Activated CD4-positive, alpha-beta T cell treated with anti-CD3 and anti-CD28 coated beads for 36 hours (primary cell): ENCODE data around the gene KIF26B. TPM values are rescaled to one million over a fixed set of nuclear protein-coding genes. Genes with fewer than 3 reads are reported as not detected.

Experiments
- ATAC-seq: fragments of 200-7000 bp; cut with Tn5 transposase; one replicate; pipeline ENCODE4 v1.10.0; 2021; ENCODE audit warnings: mild to moderate bottlenecking, moderate library complexity
- CTCF ChIA-PET: fragments of 350-600 bp; sonication (Branson Sonifier 250); formaldehyde crosslinking; loops from one replicate; lab custom pipeline; 2021; ENCODE audit warnings: antibody characterized with exemption; lab: Charles Lee
- POLR2A ChIA-PET: fragments of 350-600 bp; sonication (Branson Sonifier 250); formaldehyde crosslinking; loops from one replicate; lab custom pipeline; 2021; ENCODE audit warnings: antibody characterized with exemption, inconsistent platforms; lab: Charles Lee
- DNase-seq: peaks from one replicate; pipeline ENCODE4 v3.0.0-alpha.2; 2020
- H3K27ac Mint-ChIP-seq: one replicate; pipeline ENCODE4 v1.8.0; 2021; ENCODE audit warnings: mixed read lengths
- H3K27me3 Mint-ChIP-seq: one replicate; pipeline ENCODE4 v1.8.0; 2021; ENCODE audit warnings: mixed read lengths
- H3K36me3 Mint-ChIP-seq: one replicate; pipeline ENCODE4 v1.8.0; 2021; ENCODE audit warnings: low read depth, mixed read lengths
- H3K4me1 Mint-ChIP-seq: one replicate; pipeline ENCODE4 v1.8.0; 2021; ENCODE audit warnings: mixed read lengths
- H3K4me3 Mint-ChIP-seq: one replicate; pipeline ENCODE4 v1.8.0; 2021; ENCODE audit warnings: mild to moderate bottlenecking, moderate library complexity, mixed read lengths
- H3K9me3 Mint-ChIP-seq: one replicate; pipeline ENCODE4 v1.8.0; 2021; ENCODE audit warnings: low read depth, mixed read lengths
- intact Hi-C, 2 experiments: fragments of 100-400 bp; cut with DNase I in 1 of 2; cut with micrococcal nuclease in 1 of 2; formaldehyde crosslinking; loops; one replicate each; pipeline versions ENCODE4 v1.14.2 to v1.15.1; 2022 to 2024; cut with DNase I, micrococcal nuclease
- total RNA-seq, 2 experiments: library from RNA; stranded (reverse); gene quantifications; one replicate each; pipeline ENCODE4 v1.2.3, GENCODE V29; 2021

Gene KIF26B
- total RNA-seq, 2 experiments from 2014 or later: 0.16 to 0.23 TPM

GRCh38 chr1:245142171-245142798 is 12.5 kb upstream of the KIF26B start:
- POLR2A ChIA-PET: no interaction called here
- ATAC-seq: no peak
- no peaks in the 10 kb centered on the region for H3K36me3 Mint-ChIP-seq

DNA sequence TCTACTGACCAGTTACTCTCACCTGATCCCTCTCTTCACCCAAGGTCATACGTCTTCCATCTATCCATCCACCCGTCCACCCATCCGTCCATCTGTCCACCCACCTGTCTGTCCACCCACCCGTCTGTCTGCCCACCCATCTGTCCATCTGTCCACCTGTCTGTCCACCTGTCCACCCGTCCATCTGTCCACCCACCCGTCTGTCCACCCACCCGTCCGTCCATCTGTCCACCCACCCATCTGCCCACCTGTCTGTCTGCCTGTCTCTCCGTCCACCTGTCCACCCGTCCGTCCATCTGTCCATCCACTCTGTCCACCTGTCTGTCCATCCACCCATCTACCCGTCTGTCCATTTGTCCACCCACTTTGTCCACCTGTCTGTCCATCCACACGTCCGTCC is 11.8 kb upstream of the KIF26B start:
- no peaks in the 10 kb centered on the region for H3K36me3 Mint-ChIP-seq
- intact Hi-C loops: no loop called here
- POLR2A ChIA-PET: no interaction called here
- H3K4me1 Mint-ChIP-seq: no peaks in the 10 kb centered on the region
- H3K27ac Mint-ChIP-seq: no peak overlapping the region
- ATAC-seq (no peak), DNase-seq (no peak)
- no peak overlapping the region for H3K4me3 Mint-ChIP-seq
- H3K9me3 Mint-ChIP-seq: no peaks in the 10 kb centered on the region
- peaks cover 6% of the 10 kb centered on the region for H3K27me3 Mint-ChIP-seq
- CTCF ChIA-PET: no interaction called here

More at GRCh38 chr1:245142171-245142798, 12.5 kb upstream of the KIF26B start:
- CTCF ChIA-PET: interaction anchor here (0.9 to 1.1 kb wide), 2 partner anchors 10 to 14 kb away, joined by 3 read pairs; no protein-coding TSS in a partner anchor
- intact Hi-C loops: no loop called here
- no peak for DNase-seq
- Mint-ChIP-seq H3K4me1 (no peaks in the 10 kb centered on the region), H3K4me3 (no peak overlapping the region), H3K9me3 (no peaks in the 10 kb centered on the region), H3K27me3 (peaks cover 6% of the 10 kb centered on the region), H3K27ac (no peak overlapping the region)

- CTCF ChIA-PET: interaction anchor here (1.0 kb wide), 1 partner anchor 9 kb away, joined by 7 read pairs; no protein-coding TSS in a partner anchor
- ATAC-seq (no peak), DNase-seq (no peak)
- POLR2A ChIA-PET: no interaction called here
- peaks cover 10% of the 10 kb centered on the region for H3K27me3 Mint-ChIP-seq
- no peaks in the 10 kb centered on the region for H3K36me3 Mint-ChIP-seq
- H3K4me1 Mint-ChIP-seq: no peaks in the 10 kb centered on the region
- intact Hi-C loops: no loop called here
- H3K27ac Mint-ChIP-seq: no peak overlapping the region
- H3K4me3 Mint-ChIP-seq: no peak overlapping the region
- H3K9me3 Mint-ChIP-seq: no peaks in the 10 kb centered on the region
Measured at GRCh38 chr1:245143849-245144248, 10.9 kb upstream of the KIF26B start.

DNA sequence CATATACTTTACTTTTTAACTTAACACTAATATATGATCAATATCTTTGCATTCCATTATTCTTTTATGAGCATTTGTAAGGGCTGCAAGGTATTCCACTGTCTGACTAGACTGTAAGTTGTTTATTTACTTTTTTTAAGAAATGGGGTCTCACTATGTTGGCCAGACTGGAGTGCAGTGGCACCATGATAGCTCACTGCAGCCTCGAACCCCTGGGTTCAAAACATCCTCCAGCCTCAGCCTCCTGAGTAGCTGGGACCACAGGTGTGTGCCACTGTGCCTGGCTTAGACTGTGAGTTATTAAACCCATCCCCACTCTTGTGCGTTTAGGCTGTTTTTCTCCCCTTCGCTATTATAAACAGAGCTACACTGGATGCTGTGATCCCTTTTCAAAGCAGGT is 6.7 kb upstream of the KIF26B start:
- CTCF ChIA-PET: interaction anchor here (0.6 kb wide), 1 partner anchor 574 kb away, joined by 3 read pairs; no protein-coding TSS in a partner anchor

GRCh38 chr1:245148861-245149260 is 5.9 kb upstream of the KIF26B start:
- H3K27me3 Mint-ChIP-seq: peaks cover 42% of the 10 kb centered on the region
- H3K36me3 Mint-ChIP-seq: no peaks in the 10 kb centered on the region
- H3K4me1 Mint-ChIP-seq: peaks cover 8% of the 10 kb centered on the region
- intact Hi-C loops: no loop called here
- DNase-seq (no peak), ATAC-seq (no peak)
- H3K27ac Mint-ChIP-seq: no peak overlapping the region
- ChIA-PET POLR2A (no interaction called here), CTCF (no interaction called here)
- H3K4me3 Mint-ChIP-seq: no peak overlapping the region
- no peaks in the 10 kb centered on the region for H3K9me3 Mint-ChIP-seq

More for the DNA sequence above, 6.7 kb upstream of the KIF26B start:
- DNase-seq: no peak
- POLR2A ChIA-PET: no interaction called here
- peaks cover 37% of the 10 kb centered on the region for H3K27me3 Mint-ChIP-seq
- no peaks in the 10 kb centered on the region for H3K36me3 Mint-ChIP-seq
- ATAC-seq: no peak
- peaks cover under 1% of the 10 kb centered on the region for H3K4me1 Mint-ChIP-seq
- no peaks in the 10 kb centered on the region for H3K9me3 Mint-ChIP-seq
- H3K4me3 Mint-ChIP-seq: no peak overlapping the region
- intact Hi-C loops: no loop called here
- H3K27ac Mint-ChIP-seq: no peak overlapping the region

DNA sequence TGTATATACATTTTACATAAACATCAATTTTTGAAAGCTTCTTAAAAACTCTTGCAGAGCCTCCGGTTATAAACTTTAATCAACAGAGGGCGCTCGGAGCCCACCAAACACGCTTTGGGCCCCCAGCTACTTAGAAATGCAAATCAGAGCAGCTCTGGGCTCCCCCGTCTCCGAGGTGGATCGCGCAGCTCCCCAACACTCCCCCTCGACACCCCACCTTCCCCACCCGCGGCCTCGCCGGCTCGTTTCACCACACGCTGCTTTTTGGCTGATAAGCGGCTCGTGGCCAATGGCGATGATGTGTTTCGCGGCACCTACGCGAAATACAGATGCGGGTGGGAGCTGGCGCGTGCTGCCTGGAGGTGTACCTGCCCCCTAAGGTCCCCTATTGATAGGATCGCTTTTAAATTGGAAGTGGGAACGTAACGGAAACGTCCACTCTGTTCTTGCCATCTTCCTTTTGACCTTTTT is 1.7 kb upstream of the KIF26B start:
- H3K27ac Mint-ChIP-seq: no peak overlapping the region
- no peaks in the 10 kb centered on the region for H3K9me3 Mint-ChIP-seq
- H3K4me1 Mint-ChIP-seq: peaks cover 25% of the 10 kb centered on the region
- intact Hi-C loops: loop anchor here (1.0 to 10.0 kb wide), 7 partner anchors 182 to 1600 kb away; no protein-coding TSS in a partner anchor
- peak; percentile 83 for DNase-seq
- ChIA-PET CTCF (interaction anchor here (0.6 to 1.8 kb wide), 29 partner anchors 9 to 1602 kb away, joined by 3 to 8 read pairs (median 3); no protein-coding TSS in a partner anchor), POLR2A (no interaction called here)
- H3K36me3 Mint-ChIP-seq: no peaks in the 10 kb centered on the region
- ATAC-seq: peak; percentile 24
- H3K4me3 Mint-ChIP-seq: peak overlapping the region; percentile 68
- H3K27me3 Mint-ChIP-seq: peaks cover 61% of the 10 kb centered on the region

DNA sequence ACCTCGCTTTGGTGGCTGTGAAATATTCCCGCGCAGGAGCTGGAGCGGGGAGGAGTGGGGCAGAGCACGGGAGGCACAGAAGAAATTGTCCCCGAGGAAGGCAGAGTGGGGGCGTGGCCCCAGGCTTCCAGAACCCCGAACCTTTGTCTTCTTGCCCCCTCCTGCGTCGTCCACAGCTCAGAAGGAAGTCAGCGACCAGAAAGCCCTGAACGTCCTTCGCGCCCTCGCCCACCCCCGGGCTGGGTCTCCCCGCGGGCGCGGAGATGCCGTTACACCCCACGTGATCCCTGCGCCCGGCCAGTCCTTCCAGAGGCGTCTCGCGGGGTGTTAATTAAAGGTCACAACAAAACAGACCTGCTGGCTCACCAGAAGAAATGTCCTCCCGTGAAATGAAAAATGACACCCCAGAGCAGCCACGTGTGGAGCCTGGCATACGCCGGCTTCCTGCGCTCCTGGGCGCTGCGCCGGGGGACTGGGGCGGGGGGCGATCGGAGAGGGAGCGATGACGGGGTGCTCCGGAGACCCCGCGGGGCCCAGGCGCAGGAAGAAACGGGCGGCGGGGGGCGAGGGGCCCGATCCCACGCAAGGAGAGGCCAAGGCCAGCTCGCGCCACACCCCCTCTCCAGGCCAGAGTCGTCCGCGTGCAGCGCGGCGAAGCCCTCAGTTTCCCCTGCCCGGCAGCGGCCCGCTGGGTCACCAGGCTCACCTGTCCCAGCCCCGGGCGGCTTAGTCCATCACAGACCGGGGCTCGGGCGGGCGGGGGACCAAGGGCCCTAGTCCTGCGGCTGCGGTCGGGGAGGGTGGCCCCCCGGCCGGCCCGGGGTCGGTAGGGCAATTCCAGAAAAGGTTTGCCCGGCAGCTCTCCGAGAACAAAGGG is 995 bp upstream of the KIF26B start:
- peaks cover 63% of the 10 kb centered on the region for H3K27me3 Mint-ChIP-seq
- peaks cover 25% of the 10 kb centered on the region for H3K4me1 Mint-ChIP-seq
- ATAC-seq (no peak), DNase-seq (peak; percentile 25)
- H3K4me3 Mint-ChIP-seq: peak overlapping the region; percentile 68
- intact Hi-C loops: loop anchor here (1.0 to 10.0 kb wide), 9 partner anchors 181 to 1599 kb away; partner anchors contain the start of genes CNST (in 1 of the 2) and TFB2M (in 1 of the 2)
- H3K36me3 Mint-ChIP-seq: no peaks in the 10 kb centered on the region
- POLR2A ChIA-PET: interaction anchor here (0.6 kb wide), 1 partner anchor 1176 kb away, joined by 3 read pairs; no protein-coding TSS in a partner anchor
- no peak overlapping the region for H3K27ac Mint-ChIP-seq
- CTCF ChIA-PET: interaction anchor here (0.7 to 1.8 kb wide), 23 partner anchors 9 to 1297 kb away, joined by 3 to 8 read pairs (median 4); no protein-coding TSS in a partner anchor
- no peaks in the 10 kb centered on the region for H3K9me3 Mint-ChIP-seq

DNA sequence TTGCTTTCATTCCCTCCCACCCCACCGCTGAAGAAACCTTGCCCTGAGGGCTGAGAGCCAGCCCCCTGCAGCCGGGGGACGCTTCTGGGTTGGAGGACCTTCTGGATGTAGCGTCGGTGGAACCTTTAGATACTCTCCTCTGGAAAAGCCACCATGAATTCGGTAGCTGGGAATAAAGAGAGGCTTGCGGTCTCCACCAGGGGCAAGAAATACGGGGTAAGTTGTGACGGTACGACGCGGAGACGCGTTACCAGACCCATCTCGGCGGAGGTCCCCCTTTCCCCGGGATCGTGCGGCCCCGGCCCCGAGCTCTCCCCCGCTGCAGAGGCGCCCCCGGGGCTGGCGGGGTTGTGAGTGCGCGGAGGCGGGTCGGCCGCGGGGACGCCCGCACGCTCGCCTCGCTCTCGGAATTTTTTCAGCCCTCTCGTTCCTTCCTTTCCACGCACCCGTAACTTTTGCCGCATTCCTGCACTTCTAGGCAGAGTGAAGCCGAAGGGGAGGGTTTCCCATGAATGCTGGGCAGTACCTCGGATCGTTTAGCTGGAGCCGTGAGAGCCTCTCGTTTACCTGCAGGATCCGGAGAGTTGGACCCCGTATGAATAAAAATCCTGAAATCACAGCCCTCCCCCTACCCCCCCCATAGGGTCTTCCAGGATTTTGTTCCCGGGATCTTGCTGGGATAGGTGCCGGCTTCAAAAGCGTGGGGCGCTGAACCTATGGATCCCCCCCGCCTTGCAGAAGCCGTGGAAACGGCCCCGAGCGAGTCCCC is 671 bp downstream of the KIF26B start:
- Mint-ChIP-seq H3K36me3 (no peaks in the 10 kb centered on the region), H3K4me1 (peaks cover 25% of the 10 kb centered on the region), H3K4me3 (peak overlapping the region; percentile 65), H3K27me3 (peaks cover 64% of the 10 kb centered on the region), H3K27ac (no peak overlapping the region), H3K9me3 (no peaks in the 10 kb centered on the region)
- intact Hi-C loops: loop anchor here (1.0 to 10.0 kb wide), 11 partner anchors 122 to 1544 kb away; partner anchors contain the start of genes CNST (in 1 of the 2) and TFB2M (in 1 of the 2)
- DNase-seq: peak; percentile 23
- no peak for ATAC-seq
- ChIA-PET CTCF (interaction anchor here (0.6 to 3.7 kb wide), 9 partner anchors 12 to 1648 kb away, joined by 3 to 11 read pairs (median 3); no protein-coding TSS in a partner anchor), POLR2A (no interaction called here)

DNA sequence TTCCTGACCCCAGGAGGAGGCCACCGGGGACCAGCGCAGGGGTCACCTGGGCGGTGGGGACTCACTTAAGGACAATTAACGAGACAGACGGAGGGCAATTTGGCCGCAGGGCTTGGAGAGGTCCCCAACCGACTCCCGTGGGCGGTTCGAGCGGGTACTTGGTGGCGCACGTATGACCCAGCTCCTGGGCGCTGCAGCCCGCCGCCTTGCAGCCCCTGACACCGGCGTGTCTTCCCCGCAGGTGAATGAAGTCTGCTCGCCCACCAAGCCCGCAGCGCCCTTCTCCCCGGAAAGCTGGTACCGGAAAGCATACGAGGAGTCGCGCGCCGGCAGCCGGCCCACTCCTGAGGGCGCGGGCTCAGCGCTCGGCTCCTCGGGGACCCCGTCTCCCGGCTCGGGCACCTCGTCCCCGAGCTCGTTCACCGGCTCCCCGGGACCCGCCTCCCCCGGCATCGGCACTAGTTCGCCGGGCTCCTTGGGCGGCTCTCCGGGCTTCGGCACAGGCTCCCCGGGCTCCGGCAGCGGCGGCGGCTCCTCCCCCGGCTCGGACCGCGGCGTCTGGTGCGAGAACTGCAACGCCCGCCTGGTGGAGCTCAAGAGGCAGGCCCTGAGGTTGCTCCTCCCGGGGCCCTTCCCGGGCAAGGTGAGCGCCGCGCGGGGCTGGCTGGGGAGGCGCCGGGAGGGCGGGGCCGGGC is 1.4 kb downstream of the KIF26B start:
- peaks cover 25% of the 10 kb centered on the region for H3K4me1 Mint-ChIP-seq
- ATAC-seq (peak; percentile 93), DNase-seq (peak; percentile 94)
- peak overlapping the region; percentile 65 for H3K4me3 Mint-ChIP-seq
- intact Hi-C loops: loop anchor here (1.0 to 10.0 kb wide), 9 partner anchors 121 to 1543 kb away; no protein-coding TSS in a partner anchor
- H3K27me3 Mint-ChIP-seq: peaks cover 59% of the 10 kb centered on the region
- no peak overlapping the region for H3K27ac Mint-ChIP-seq
- H3K36me3 Mint-ChIP-seq: no peaks in the 10 kb centered on the region
- no peaks in the 10 kb centered on the region for H3K9me3 Mint-ChIP-seq
- ChIA-PET POLR2A (no interaction called here), CTCF (interaction anchor here (0.6 to 3.7 kb wide), 11 partner anchors 10 to 1040 kb away, joined by 3 to 11 read pairs (median 3); no protein-coding TSS in a partner anchor)
